WTC11 (cell line): ENCODE measurements around the gene IFT20. TPM values are rescaled to one million over a fixed set of nuclear protein-coding genes. Genes with fewer than 3 reads are reported as not detected.

Experiments
- ATAC-seq: fragments of 200-7000 bp; cut with Tn5 transposase; 2 replicates; pipeline ENCODE4 v1.10.0; 2021; ENCODE audit warnings: mild to moderate bottlenecking, moderate library complexity
- CTCF ChIA-PET: fragments of 300-600 bp; sonication (Branson Sonifier 250); formaldehyde crosslinking; loops from one replicate; lab custom pipeline; 2021; ENCODE audit warnings: antibody characterized with exemption; lab: Charles Lee
- POLR2A ChIA-PET: fragments of 350-600 bp; sonication (Branson Sonifier 250); formaldehyde crosslinking; loops from one replicate; lab custom pipeline; 2021; ENCODE audit warnings: antibody characterized with exemption; lab: Charles Lee
- DNase-seq: peaks from one replicate; pipeline ENCODE4 v3.0.0; 2021; ENCODE audit warnings: low spot score
- H3K27ac Mint-ChIP-seq: 2 replicates; pipeline ENCODE4 v1.8.0; 2021; ENCODE audit warnings: mixed read lengths
- H3K27me3 Mint-ChIP-seq: 2 replicates; pipeline ENCODE4 v1.8.0; 2021; ENCODE audit warnings: low read depth, mild to moderate bottlenecking, moderate library complexity, mixed read lengths
- H3K36me3 Mint-ChIP-seq: 2 replicates; pipeline ENCODE4 v1.8.0; 2021; ENCODE audit warnings: mixed read lengths
- H3K4me1 Mint-ChIP-seq: 2 replicates; pipeline ENCODE4 v1.8.0; 2022; ENCODE audit warnings: mixed read lengths
- H3K4me3 Mint-ChIP-seq: 2 replicates; pipeline ENCODE4 v1.8.0; 2021; ENCODE audit warnings: mild to moderate bottlenecking, moderate library complexity, mixed read lengths
- H3K9me3 Mint-ChIP-seq: 2 replicates; pipeline ENCODE4 v1.8.0; 2021; ENCODE audit warnings: mixed read lengths
- ATF3 ChIP-seq: sonication (generic); formaldehyde crosslinking; conservative IDR thresholded peaks from 2 replicates; pipeline ENCODE4 v1.8.1; 2022; ENCODE audit warnings: mild to moderate bottlenecking, missing genetic modification reagents
- CDX4 ChIP-seq: fragments of 250-450 bp; sonication (Bioruptor Pico); IDR thresholded peaks from 2 replicates; pipeline ENCODE4 v1.9.0; 2021; ENCODE audit warnings: moderate library complexity, mild to moderate bottlenecking, inconsistent platforms, borderline replicate concordance
- CTCF ChIP-seq: fragments of 200-600 bp; IDR thresholded peaks from 2 replicates; pipeline ENCODE4 v1.8.0; 2022; ENCODE audit warnings: antibody characterized with exemption
- E2F1 ChIP-seq: sonication (generic); formaldehyde crosslinking; IDR thresholded peaks from 2 replicates; pipeline ENCODE4 v1.8.0; 2022; ENCODE audit warnings: mild to moderate bottlenecking, missing genetic modification reagents
- E2F5 ChIP-seq: sonication (generic); formaldehyde crosslinking; IDR thresholded peaks from 2 replicates; pipeline ENCODE4 v1.8.1; 2022; ENCODE audit warnings: mild to moderate bottlenecking, moderate library complexity, missing genetic modification reagents
- ERG ChIP-seq: fragments of 250-450 bp; sonication (Bioruptor Pico); IDR thresholded peaks from 2 replicates; pipeline ENCODE4 v1.8.0; 2021; ENCODE audit warnings: mild to moderate bottlenecking
- ESRRA ChIP-seq: sonication (generic); formaldehyde crosslinking; IDR thresholded peaks from 2 replicates; pipeline ENCODE4 v1.8.1; 2022; ENCODE audit warnings: mild to moderate bottlenecking, missing genetic modification reagents, borderline replicate concordance
- ETV6 ChIP-seq: sonication (generic); formaldehyde crosslinking; IDR thresholded peaks from 2 replicates; pipeline ENCODE4 v1.8.1; 2022; ENCODE audit warnings: mild to moderate bottlenecking, missing genetic modification reagents
- FOXJ3 ChIP-seq: sonication (generic); formaldehyde crosslinking; IDR thresholded peaks from 2 replicates; pipeline ENCODE4 v1.9.0; 2021; ENCODE audit warnings: missing genetic modification reagents, mild to moderate bottlenecking, borderline replicate concordance
- JAZF1 ChIP-seq: fragments of 250-450 bp; sonication (Bioruptor Pico); IDR thresholded peaks from 2 replicates; pipeline ENCODE4 v1.9.0; 2021; ENCODE audit warnings: moderate library complexity, mild to moderate bottlenecking, inconsistent platforms
- KAT7 ChIP-seq: sonication (generic); formaldehyde crosslinking; IDR thresholded peaks from 2 replicates; pipeline ENCODE4 v1.8.1; 2023; ENCODE audit warnings: missing genetic modification reagents, mild to moderate bottlenecking, borderline replicate concordance
- MAX ChIP-seq: sonication (generic); formaldehyde crosslinking; IDR thresholded peaks from 2 replicates; pipeline ENCODE4 v1.8.0; 2022; ENCODE audit warnings: mild to moderate bottlenecking, missing genetic modification reagents
- MYBL2 ChIP-seq: sonication (generic); formaldehyde crosslinking; IDR thresholded peaks from 2 replicates; pipeline ENCODE4 v1.8.1; 2023; ENCODE audit warnings: mild to moderate bottlenecking, moderate library complexity, missing genetic modification reagents
- NFE2L1 ChIP-seq: sonication (generic); formaldehyde crosslinking; IDR thresholded peaks from 2 replicates; pipeline ENCODE4 v1.8.1; 2023; ENCODE audit warnings: missing genetic modification reagents
- OVOL2 ChIP-seq: fragments of 250-450 bp; sonication (Bioruptor Pico); IDR thresholded peaks from 2 replicates; pipeline ENCODE4 v1.9.0; 2021; ENCODE audit warnings: mild to moderate bottlenecking, borderline replicate concordance
- PREB ChIP-seq: sonication (generic); formaldehyde crosslinking; IDR thresholded peaks from 2 replicates; pipeline ENCODE4 v1.8.1; 2022; ENCODE audit warnings: mild to moderate bottlenecking, missing genetic modification reagents, moderate library complexity, borderline replicate concordance
- PRRX2 ChIP-seq: fragments of 250-450 bp; sonication (Bioruptor Pico); IDR thresholded peaks from 2 replicates; pipeline ENCODE4 v1.8.0; 2021; ENCODE audit warnings: mild to moderate bottlenecking
- SOX15 ChIP-seq: fragments of 250-450 bp; sonication (Bioruptor Pico); IDR thresholded peaks from 2 replicates; pipeline ENCODE4 v1.9.0; 2021; ENCODE audit warnings: mild to moderate bottlenecking
- SP1 ChIP-seq: sonication (generic); formaldehyde crosslinking; conservative IDR thresholded peaks from 2 replicates; pipeline ENCODE4 v1.8.1; 2022; ENCODE audit warnings: missing genetic modification reagents
- TCF7 ChIP-seq: sonication (generic); formaldehyde crosslinking; IDR thresholded peaks from 2 replicates; pipeline ENCODE4 v1.8.0; 2022; ENCODE audit warnings: mild to moderate bottlenecking, low read depth, missing genetic modification reagents, moderate library complexity
- TP53 ChIP-seq: sonication (generic); formaldehyde crosslinking; IDR thresholded peaks from 2 replicates; pipeline ENCODE4 v1.8.1; 2023; ENCODE audit warnings: mild to moderate bottlenecking, missing genetic modification reagents
- ZNF138 ChIP-seq: sonication (generic); formaldehyde crosslinking; conservative IDR thresholded peaks from 2 replicates; pipeline ENCODE4 v1.8.1; 2022; ENCODE audit warnings: mild to moderate bottlenecking, moderate library complexity, missing genetic modification reagents
- ZNF219 ChIP-seq: sonication (generic); formaldehyde crosslinking; IDR thresholded peaks from 2 replicates; pipeline ENCODE4 v1.8.0; 2023; ENCODE audit warnings: missing genetic modification reagents, mild to moderate bottlenecking, borderline replicate concordance
- total RNA-seq: library from RNA; stranded (reverse); gene quantifications from 3 replicates; pipeline ENCODE4 v1.2.3, GENCODE V29; 2021

The IFT20 gene
- total RNA-seq, 1 experiment from 2014 or later: 17.6 TPM

- DNase-seq (no peak), ATAC-seq (peak; percentile 53)
- ChIA-PET CTCF (interaction anchor here (0.9 to 3.5 kb wide), 3 partner anchors 11 to 542 kb away, joined by 3 to 26 read pairs (median 7); partner anchors contain the start of genes IFT20 and TNFAIP1), POLR2A (interaction anchor here (1.9 kb wide), 1 partner anchor 11 kb away, joined by 6 read pairs; the partner anchor contains the start of gene TNFAIP1)
- no peaks in the 10 kb centered on the region for H3K27me3 Mint-ChIP-seq
- H3K9me3 Mint-ChIP-seq: no peaks in the 10 kb centered on the region
- no peak overlapping the region for H3K27ac Mint-ChIP-seq
- peaks cover 57% of the 10 kb centered on the region for H3K36me3 Mint-ChIP-seq
- peaks cover 6% of the 10 kb centered on the region; the same call in 1 of the 2 replicates for H3K4me1 Mint-ChIP-seq
- TF ChIP-seq ZNF138 (CRISPR knock-in tag) (no peak), ERG (CRISPR knock-in tag) (no peak), MYBL2 (no peak), NFE2L1 (CRISPR knock-in tag) (no peak), TCF7 (CRISPR knock-in tag) (no peak), CDX4 (CRISPR knock-in tag) (no peak), CTCF (no peak), PRRX2 (CRISPR knock-in tag) (no peak), ETV6 (no peak), E2F1 (CRISPR knock-in tag) (no peak), MAX (CRISPR knock-in tag) (no peak), PREB (no peak), ATF3 (no peak)
- H3K4me3 Mint-ChIP-seq: no peak overlapping the region
These were observed 11.5 kb upstream of the IFT20 start for GRCh38 chr17:28346746-28347246.

GRCh38 chr17:28346199-28346580 is 10.9 kb upstream of the IFT20 start:
- Mint-ChIP-seq H3K27ac (peak overlapping the region; percentile 68), H3K36me3 (peaks cover 53% of the 10 kb centered on the region), H3K27me3 (no peaks in the 10 kb centered on the region), H3K9me3 (no peaks in the 10 kb centered on the region), H3K4me3 (no peak overlapping the region), H3K4me1 (peaks cover 6% of the 10 kb centered on the region; the same call in 1 of the 2 replicates)
- ATAC-seq: no peak; the same call in 1 of the 2 replicates
- CTCF ChIA-PET: interaction anchor here (1.6 to 3.5 kb wide), 3 partner anchors 10 to 71 kb away, joined by 4 to 26 read pairs (median 7); partner anchors contain the start of genes IFT20, POLDIP2 and TNFAIP1
- DNase-seq: no peak
- POLR2A ChIA-PET: no interaction called here
- TF ChIP-seq JAZF1 (CRISPR knock-in tag): no peak
- TF ChIP-seq ZNF138 (CRISPR knock-in tag): no peak
- no peak for TF ChIP-seq TP53 (CRISPR knock-in tag)
- no peak for TF ChIP-seq ESRRA (CRISPR knock-in tag)
- no peak for TF ChIP-seq ERG (CRISPR knock-in tag)
- no peak for TF ChIP-seq KAT7 (CRISPR knock-in tag)
- no peak for TF ChIP-seq CTCF
- TF ChIP-seq SP1 (CRISPR knock-in tag): no peak
- TF ChIP-seq ATF3: no peak
- no peak for TF ChIP-seq OVOL2 (CRISPR knock-in tag)
- no peak for TF ChIP-seq FOXJ3
- no peak for TF ChIP-seq ZNF219 (CRISPR knock-in tag)
- TF ChIP-seq E2F5 (CRISPR knock-in tag): no peak
- TF ChIP-seq SOX15 (CRISPR knock-in tag): no peak
